Suppressor macrophage (primary cell): ENCODE data around the gene FOXK1.

Experiments used
- DNase-seq, 4 experiments: peaks; one replicate each; pipeline ENCODE4 v3.0.0-alpha.2; 2020 to 2022

The FOXK1 gene

DNA sequence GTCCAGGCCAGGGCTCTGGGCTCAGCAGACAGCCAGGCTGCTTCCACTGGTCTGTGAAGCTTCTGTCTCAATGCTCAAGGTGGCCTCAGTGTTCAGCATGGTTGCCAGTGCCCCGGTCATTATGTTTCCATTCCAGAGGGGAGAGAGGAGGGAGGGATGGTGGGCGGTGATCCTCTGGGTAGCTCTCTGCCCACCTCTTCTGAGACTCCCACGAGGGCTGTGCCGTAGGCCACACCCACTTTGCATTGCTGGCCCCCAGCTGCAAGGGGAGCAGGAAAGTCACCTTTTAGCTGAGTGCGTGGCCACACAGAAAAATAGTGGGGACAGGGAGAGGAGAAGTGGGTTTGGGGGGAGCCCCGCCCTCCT, 42.5 kb downstream of the FOXK1 start:
- DNase-seq, result peak in 1 of 4 experiments; percentile 43

- peak; percentile 81 to 91 (median 85) for DNase-seq
Observed at GRCh38 chr7:4725014-4725849, 43.1 kb downstream of the FOXK1 start.

GRCh38 chr7:4725850-4726450, 43.9 kb downstream of the FOXK1 start:
- no peak for DNase-seq

- DNase-seq, result peak; percentile 67 to 85 (median 84)
Observed at GRCh38 chr7:4726566-4726965, 44.5 kb downstream of the FOXK1 start.

DNA sequence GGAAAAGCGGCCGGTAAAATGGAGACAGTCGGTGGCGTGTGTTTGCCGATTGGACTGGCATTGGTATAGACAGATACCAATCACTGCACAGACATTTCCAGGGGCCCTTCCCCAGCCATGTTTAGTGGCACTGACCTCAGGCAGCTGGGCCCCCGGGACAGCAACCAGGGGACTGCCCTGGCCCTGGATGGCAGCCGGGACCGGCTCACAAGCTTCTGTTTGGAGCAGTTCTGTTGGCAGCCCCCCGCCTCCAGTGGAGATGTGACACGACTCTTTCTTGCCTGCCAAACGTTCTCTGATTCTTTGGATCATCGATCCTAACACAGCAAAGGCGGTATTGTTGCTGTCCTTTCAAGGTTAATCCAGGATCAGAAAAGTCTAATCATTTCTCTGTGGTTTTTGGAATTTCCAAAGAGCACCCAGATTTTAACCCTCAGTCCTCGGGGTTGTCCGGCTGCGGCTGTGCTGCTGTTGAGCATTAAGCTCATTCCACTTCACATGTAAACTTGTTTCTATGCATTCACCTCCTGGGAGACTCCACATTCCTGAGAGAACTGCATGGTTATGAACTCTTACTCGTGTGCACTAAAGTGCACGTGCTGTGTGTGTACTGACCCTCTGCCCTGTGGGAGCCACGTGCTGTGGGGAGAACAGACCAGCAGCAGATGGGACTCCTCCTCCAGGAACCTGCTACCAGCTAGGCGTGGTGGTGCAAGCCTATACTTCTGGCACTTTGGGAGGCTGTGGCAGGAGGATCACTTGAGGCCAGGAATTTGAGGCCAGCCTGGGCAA, 46.0 kb downstream of the FOXK1 start:
- no peak for DNase-seq

GRCh38 chr7:4729266-4729665, 47.2 kb downstream of the FOXK1 start:
- DNase-seq, result no peak

- no peak for DNase-seq
Observed at GRCh38 chr7:4730276-4730675, 48.2 kb downstream of the FOXK1 start.

DNA sequence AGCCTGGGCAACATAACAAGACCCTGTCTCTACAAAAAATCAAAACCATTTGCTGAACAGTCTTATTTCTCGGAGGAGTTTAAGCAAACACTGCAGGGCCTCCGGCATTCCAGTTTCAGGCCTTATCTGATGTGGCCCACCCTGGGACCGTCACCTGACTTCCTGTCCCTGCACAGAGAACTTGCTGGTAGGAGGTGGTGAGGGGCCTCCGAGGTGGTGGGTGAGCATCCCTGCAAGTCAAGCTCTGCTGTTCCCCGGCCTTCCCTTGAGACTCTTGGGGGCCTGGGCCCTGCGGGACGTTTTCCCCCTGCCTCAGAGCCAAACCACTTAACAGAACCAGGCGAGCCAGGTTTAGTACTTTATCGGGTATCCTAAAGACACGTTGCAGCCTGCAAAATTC, 48.9 kb downstream of the FOXK1 start:
- no peak for DNase-seq

- DNase-seq, result no peak
Observed at GRCh38 chr7:4731803-4732202, 49.7 kb downstream of the FOXK1 start.

DNA sequence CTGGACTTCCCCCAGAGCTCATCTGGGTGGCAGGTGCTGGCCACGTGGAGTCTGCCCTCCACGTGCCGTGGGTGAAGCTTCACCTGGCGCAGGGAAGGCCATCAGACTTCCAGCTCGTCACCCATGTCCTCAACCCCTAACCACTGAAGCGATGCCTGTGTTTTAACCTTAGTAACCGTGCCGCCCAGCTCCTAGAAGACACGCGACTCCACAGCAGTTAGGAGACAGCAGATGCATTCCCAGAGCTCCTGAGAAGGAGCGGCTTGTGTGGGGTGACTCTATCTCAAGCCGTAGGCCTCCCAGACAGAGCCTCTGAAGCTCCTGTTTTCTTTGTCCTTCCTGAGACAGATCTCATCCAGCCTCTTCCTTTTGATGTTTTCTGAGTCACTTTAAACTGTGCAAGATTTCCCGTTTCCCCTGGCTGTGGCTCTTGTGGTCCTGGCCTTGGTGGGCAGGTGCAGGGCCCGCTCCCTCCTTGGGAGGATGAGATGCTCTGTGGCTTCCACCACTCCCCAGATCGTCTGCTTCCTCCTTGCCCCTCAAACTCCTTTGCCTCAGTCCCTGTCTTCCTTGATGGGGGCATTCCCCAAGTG, 51.9 kb downstream of the FOXK1 start:
- DNase-seq, result no peak

DNA sequence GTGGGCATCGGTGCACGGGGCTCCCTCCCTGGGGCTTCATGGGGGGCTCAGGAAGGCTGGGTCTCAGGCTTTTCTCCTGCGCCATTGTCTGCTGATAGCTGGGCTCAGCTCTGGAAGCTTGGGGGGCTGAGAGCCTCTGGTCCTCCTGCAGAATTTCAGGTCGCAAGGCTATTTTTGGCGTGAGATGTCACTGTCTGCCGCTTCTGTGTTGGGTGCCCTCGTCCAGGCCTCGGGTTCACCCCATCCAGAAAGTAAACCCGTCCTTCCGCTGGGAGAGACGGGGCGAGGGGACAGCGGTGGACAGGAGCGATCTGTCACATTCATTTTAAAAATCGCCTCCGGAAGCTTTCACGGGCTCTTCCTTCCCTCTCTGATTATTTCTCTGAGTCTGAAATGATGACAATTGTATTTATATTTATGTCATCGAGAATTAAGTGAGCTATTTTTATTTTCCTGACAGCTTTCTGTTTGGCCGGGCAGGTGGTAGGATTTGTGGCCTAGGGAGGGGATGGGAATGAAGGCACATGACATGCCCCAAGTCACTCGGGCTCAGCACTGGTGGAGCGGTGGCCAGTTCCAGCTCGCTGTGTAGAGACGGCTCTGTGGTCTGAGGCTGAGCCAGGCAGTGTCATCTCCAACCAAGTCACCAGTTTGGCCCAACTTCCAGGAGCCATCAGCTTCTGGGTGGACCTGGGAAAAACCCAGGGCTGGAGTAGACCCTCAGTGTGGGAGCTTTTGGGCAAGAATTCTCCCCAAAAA, 52.7 kb downstream of the FOXK1 start:
- DNase-seq, result no peak

GRCh38 chr7:4737300-4737699, 55.2 kb downstream of the FOXK1 start:
- no peak for DNase-seq

- peak; percentile 75 to 87 (median 79) for DNase-seq
Observed at GRCh38 chr7:4738711-4739527, 56.8 kb downstream of the FOXK1 start.

- peak; percentile 20 to 69 (median 54) for DNase-seq
Observed at GRCh38 chr7:4739528-4739992, 57.5 kb downstream of the FOXK1 start.

- DNase-seq, result no peak
Observed at GRCh38 chr7:4740796-4741195, 58.7 kb downstream of the FOXK1 start.

GRCh38 chr7:4742051-4742573, 60.0 kb downstream of the FOXK1 start:
- no peak for DNase-seq

DNA sequence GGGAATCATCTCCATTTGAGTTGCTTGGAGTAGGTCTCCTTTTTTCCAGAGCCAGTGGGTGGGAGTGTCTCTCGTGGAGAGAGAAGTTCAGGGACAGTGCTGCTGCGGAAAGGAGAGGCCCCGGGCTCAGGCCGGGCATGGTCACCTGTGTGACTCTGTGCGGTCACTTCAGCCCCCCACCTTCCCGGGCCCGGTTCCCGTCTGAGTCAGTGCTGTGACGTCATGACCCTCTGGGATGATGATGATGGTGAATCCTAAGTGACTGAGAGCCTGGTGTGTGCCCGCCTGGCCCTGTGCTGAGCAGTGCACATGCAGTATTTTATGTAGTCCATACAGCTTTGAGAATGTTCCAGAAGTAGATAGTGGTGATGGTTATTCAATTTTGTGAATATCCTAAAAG, 60.8 kb downstream of the FOXK1 start:
- DNase-seq, result no peak

DNA sequence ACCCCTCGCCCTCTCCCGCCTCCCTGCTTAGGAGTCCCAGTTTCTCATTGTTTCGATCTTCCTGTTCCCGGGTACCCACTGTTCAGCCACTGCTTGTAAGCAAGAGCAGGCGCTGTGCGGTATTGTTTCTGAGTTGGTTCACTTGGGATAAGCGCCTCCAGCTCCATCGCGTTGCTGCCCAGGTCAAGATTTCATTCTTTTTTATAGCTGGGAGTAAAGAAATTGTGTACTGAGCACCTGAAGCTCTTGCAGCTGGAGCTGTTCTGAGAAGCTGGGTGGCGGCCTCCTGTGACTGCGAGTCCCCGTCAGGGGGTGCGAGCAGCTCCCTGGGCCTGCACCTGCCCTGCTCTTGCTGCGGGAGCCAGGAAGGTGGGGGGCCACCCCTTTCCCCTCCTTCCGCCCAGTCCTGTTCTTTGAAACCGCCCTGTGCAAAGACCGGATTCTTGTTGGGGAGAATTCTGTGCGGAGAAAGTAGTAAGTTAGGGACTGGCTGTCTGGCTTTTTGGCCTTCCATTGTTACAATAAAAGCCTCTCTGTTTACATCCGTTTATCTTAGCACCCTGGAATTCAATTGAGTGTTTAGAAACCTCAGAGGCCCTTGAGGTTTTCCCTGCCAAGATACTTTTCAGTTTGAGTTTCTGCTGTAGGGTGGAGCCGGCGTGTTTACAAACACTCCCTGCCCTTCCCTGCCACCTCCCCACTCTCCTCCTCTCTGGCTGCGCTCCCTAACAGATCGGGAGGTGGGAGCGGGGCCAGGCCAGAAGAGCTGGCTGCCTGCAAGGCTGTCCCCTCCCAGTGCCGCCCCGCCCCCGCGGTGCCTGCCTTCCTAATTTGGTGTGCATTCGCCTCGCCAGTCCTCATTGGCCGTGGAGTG, 62.5 kb downstream of the FOXK1 start:
- DNase-seq, result peak; percentile 93 to 98 (median 95)

DNA sequence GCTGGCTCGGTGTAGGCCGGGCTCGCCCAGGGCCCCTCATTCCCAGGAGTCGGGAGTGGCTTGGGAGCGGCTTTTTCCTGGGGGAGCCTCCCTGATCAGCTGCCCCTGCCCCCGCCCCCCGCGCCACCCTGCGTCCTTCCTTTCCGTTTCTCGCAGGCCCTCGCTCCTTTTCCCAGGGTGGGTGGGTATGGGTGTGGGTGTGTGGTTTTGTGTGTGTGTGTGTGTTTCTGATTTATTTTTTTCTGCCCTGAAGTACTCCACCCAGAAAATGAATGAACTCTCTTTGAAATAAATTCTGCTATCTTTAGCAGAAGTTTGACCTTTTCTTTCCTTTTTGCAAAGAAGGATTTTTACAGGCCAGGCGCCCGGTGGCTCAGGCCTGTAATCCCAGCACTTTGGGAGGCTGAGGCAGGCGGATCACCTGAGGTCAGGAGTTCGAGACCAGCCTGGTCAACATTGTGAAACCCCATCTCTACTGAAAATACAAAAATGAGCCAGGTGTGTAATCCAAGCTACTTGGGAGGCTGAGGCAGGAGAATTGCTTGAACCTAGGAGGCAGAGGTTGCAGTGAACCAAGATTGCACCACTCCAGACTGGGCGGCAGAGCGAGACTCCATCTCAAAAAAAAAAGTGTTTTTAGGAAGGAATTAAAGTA, 63.3 kb downstream of the FOXK1 start:
- no peak for DNase-seq
